Measurements from ENCODE around the gene EPRS1. TPM values are rescaled to one million over a fixed set of nuclear protein-coding genes. Genes with fewer than 3 reads are reported as not detected.

The EPRS1 gene
- total RNA-seq, 1 donor from 2014 or later: 114 TPM

DNA sequence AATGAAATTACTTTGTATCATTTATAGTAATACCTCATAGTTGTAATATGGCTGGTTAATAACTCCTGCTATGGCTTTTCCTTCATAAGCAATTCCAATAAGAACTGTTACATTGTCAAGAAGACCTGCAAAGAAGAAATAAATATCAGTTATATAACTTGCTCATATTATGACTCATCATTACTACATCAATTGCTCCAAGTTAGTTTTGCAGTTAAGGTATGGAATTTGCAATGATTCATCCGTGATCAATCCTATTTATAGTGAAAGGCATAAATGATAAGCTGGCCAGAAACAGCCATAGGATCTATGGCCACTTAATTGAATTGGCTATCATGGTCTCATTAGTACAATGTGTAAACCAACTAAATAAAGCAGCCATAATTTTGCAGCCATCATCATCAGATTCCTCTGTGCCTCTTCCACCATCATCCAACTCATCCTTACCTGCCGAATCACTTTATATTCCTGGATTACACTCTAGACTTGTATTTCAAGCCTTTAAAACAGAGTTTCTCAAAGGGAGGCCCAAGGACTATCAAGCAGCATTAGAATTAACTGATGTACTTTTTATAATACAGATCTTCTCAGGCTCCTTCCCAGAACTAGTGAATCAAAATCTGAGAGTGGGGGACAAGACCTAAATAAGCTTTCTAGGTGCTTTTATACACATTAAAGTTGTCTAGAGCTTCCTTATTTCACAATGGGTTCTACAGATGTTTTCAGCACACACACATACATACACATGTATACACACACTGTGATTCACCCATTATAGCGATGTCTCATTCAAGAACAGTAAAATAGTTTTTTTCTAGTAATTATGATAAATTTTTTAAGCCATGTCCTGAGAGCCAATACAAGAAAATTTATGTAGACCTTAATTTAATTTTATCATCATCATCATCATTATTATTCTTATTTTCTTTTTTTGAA is 21.2 kb upstream of the EPRS1 start:
- POLR2A ChIA-PET: no interaction called here
- CTCF ChIA-PET: interaction anchor here (0.9 kb wide), 1 partner anchor 45 kb away, joined by 3 read pairs; no protein-coding TSS in a partner anchor
- Mint-ChIP-seq H3K9me3 (peaks cover 3% of the 10 kb centered on the region), H3K36me3 (ENCODE audit: low read depth) (peaks cover 62% of the 10 kb centered on the region), H3K4me1 (no peaks in the 10 kb centered on the region), H3K27me3 (no peaks in the 10 kb centered on the region), H3K4me3 (no peak overlapping the region), H3K27ac (no peak overlapping the region)
- intact Hi-C loops (cut with micrococcal nuclease): loop anchor here (1.0 kb wide), 1 partner anchor 16 kb away; no protein-coding TSS in a partner anchor
- DNase-seq (no peak), ATAC-seq (ENCODE audit: low read depth) (no peak)
- TF ChIP-seq, protein P1, sequence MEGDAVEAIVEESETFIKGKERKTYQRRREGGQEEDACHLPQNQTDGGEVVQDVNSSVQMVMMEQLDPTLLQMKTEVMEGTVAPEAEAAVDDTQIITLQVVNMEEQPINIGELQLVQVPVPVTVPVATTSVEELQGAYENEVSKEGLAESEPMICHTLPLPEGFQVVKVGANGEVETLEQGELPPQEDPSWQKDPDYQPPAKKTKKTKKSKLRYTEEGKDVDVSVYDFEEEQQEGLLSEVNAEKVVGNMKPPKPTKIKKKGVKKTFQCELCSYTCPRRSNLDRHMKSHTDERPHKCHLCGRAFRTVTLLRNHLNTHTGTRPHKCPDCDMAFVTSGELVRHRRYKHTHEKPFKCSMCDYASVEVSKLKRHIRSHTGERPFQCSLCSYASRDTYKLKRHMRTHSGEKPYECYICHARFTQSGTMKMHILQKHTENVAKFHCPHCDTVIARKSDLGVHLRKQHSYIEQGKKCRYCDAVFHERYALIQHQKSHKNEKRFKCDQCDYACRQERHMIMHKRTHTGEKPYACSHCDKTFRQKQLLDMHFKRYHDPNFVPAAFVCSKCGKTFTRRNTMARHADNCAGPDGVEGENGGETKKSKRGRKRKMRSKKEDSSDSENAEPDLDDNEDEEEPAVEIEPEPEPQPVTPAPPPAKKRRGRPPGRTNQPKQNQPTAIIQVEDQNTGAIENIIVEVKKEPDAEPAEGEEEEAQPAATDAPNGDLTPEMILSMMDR (IDR thresholded peaks at IDR 0.05): no peak

DNA sequence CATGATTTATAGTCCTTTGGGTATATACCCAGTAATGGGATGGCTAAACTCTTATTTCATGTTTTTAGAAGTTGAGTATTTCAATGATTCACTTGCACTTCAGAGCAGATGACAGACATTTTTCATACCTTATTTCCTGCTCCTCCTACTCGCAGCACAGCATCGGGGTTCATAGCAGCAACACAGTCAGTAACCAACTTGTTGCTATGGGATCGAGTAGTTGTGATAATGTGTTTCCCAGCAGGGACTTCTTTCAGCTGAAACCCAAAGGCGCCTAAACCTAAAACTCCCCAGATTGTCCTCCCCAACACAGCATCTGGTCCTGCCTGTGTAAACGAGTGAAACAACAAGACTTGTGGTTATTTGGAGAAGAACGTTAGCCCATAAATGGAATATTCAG is 16.3 kb upstream of the EPRS1 start:
- no peak for DNase-seq
- no peaks in the 10 kb centered on the region for H3K27me3 Mint-ChIP-seq
- CTCF ChIA-PET: no interaction called here
- no peak overlapping the region for H3K27ac Mint-ChIP-seq
- TF ChIP-seq, protein P1 (IDR thresholded peaks at IDR 0.05): no peak
- H3K36me3 Mint-ChIP-seq (ENCODE audit: low read depth): peaks cover 67% of the 10 kb centered on the region
- intact Hi-C loops (cut with micrococcal nuclease): no loop called here
- H3K4me3 Mint-ChIP-seq: no peak overlapping the region
- ATAC-seq (ENCODE audit: low read depth): no peak
- H3K4me1 Mint-ChIP-seq: no peaks in the 10 kb centered on the region
- H3K9me3 Mint-ChIP-seq: peaks cover 4% of the 10 kb centered on the region
- POLR2A ChIA-PET: no interaction called here

DNA sequence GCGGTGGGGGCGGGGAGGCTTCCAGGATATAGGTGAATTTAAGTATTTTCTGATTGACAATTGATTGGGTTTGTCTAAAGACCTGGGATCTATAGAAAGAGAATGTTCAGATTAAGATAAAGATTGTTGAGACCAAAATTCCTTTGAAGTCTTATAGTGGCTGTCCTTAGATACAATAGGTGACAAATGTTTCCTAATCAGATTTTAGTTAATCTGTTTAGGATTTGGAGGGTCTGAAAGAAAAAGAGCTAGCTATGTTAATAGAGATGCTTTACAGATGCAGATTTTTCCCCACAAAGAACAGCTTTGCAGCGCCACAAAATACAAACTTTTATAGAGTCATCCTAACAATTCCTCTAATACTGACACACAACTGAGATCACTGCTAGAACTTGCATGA is 14.6 kb upstream of the EPRS1 start:
- no peak overlapping the region for H3K27ac Mint-ChIP-seq
- H3K4me1 Mint-ChIP-seq: no peaks in the 10 kb centered on the region
- ATAC-seq (ENCODE audit: low read depth) (no peak), DNase-seq (no peak)
- intact Hi-C loops (cut with micrococcal nuclease): no loop called here
- peaks cover 4% of the 10 kb centered on the region for H3K9me3 Mint-ChIP-seq
- peaks cover 65% of the 10 kb centered on the region for H3K36me3 Mint-ChIP-seq (ENCODE audit: low read depth)
- POLR2A ChIA-PET: no interaction called here
- H3K27me3 Mint-ChIP-seq: no peaks in the 10 kb centered on the region
- no peak overlapping the region for H3K4me3 Mint-ChIP-seq
- TF ChIP-seq, protein P1 (IDR thresholded peaks at IDR 0.05): no peak
- CTCF ChIA-PET: no interaction called here

DNA sequence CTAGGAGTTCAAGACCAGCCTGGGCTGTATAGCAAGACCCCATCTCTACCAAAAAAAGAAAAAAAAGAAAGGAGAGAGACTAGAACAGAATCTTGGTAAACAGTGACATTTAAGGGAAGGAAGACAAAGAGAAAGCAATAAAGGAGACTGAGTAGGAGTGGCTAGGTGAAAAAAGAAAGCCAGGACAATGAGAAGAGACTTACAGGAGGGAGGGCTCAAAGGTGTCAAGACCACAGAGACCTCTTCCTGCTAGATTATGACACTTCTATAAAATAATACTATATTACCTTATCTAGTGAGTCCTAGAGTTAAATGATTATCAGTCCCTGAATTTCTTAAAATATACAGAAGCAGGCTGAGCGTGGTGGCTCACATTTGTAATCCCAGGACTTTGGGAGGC is 10.1 kb upstream of the EPRS1 start:
- ChIA-PET CTCF (no interaction called here), POLR2A (no interaction called here)
- Mint-ChIP-seq H3K4me1 (no peaks in the 10 kb centered on the region), H3K27ac (no peak overlapping the region), H3K27me3 (no peaks in the 10 kb centered on the region), H3K9me3 (no peaks in the 10 kb centered on the region), H3K36me3 (ENCODE audit: low read depth) (peaks cover 38% of the 10 kb centered on the region), H3K4me3 (no peak overlapping the region)
- ATAC-seq (ENCODE audit: low read depth) (no peak), DNase-seq (no peak)
- intact Hi-C loops (cut with micrococcal nuclease): no loop called here
- TF ChIP-seq, protein P1 (IDR thresholded peaks at IDR 0.05): no peak

DNA sequence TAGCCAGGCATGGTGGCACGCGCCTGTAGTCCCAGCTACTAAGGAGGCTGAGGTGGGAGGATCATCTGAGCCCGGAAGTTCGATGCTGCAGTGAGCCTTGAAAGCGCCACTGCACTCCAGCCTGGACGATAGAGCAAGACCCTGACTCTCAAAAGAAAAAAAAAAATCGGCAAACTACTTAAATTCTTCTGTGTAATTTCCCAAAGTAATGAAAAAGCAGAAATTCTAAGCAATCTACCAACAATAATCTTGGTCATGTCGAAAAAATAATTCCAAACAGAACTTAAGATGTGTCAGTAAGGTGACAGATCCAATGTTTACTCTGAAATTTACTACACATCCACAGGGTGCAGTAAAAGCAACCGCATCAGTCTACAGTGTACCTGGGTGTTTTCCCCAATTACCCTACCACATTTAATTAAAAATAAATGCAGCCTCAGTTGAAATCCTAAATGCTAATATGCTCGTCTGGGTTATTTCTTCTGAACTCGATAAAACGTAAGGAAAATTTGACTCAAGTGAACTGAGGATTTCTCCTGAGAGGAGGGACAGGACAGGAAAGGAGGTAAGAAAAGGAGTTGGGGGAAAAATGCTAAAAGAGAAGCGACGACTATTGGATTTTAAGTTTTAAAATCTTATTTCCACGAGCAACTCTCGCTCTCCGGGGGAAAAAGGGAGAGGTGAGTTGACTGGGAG is 801 bp downstream of the EPRS1 start:
- intact Hi-C loops (cut with micrococcal nuclease): loop anchor here (1.0 to 10.0 kb wide), 4 partner anchors 44 to 1761 kb away; partner anchors contain the start of genes BPNT1, IARS2, RAB3GAP2 and RRP15
- ATAC-seq (ENCODE audit: low read depth) (no peak), DNase-seq (no peak)
- Mint-ChIP-seq H3K4me3 (peak overlapping the region; percentile 97), H3K36me3 (ENCODE audit: low read depth) (peaks cover 26% of the 10 kb centered on the region), H3K9me3 (no peaks in the 10 kb centered on the region), H3K27ac (peak overlapping the region; percentile 93), H3K4me1 (peaks cover 26% of the 10 kb centered on the region), H3K27me3 (no peaks in the 10 kb centered on the region)
- TF ChIP-seq, protein P1 (IDR thresholded peaks at IDR 0.05): no peak
- ChIA-PET CTCF (no interaction called here), POLR2A (interaction anchor here (0.9 to 1.7 kb wide), 2 partner anchors 44 to 49 kb away, joined by 7 to 9 read pairs; partner anchors contain the start of genes BPNT1 and IARS2)

All from activated B cell treated with CpG ODN at 0.5 μM for 24 hours (primary cell).